HAP-1 (cell line): ENCODE results near the gene LIMCH1.
A peak's percentile ranks its signal among the peaks of the same experiment; 100 is the strongest.

ENCODE experiments used
- DNase-seq, 2 experiments: peaks; one replicate each; pipeline ENCODE4 v3.0.0-alpha.2; 2016 to 2020; ENCODE audit warnings: low spot score in 2 of 2
- H3K27me3 ChIP-seq: fragments of 250-450 bp; sonication (Bioruptor Pico); 2 replicates; pipeline ENCODE4 v1.5.1; 2020; ENCODE audit warnings: low read depth, mild to moderate bottlenecking, moderate library complexity
- H3K36me3 ChIP-seq: fragments of 250-450 bp; sonication (Bioruptor Pico); replicated peaks from 2 replicates; pipeline ENCODE4 v1.5.1; 2020; ENCODE audit warnings: mild to moderate bottlenecking
- H3K4me1 ChIP-seq: fragments of 250-450 bp; sonication (Bioruptor Pico); 2 replicates; pipeline ENCODE4 v1.5.1; 2020; ENCODE audit warnings: mild to moderate bottlenecking
- H3K4me3 ChIP-seq: fragments of 250-450 bp; sonication (Bioruptor Pico); 2 replicates; pipeline ENCODE4 v1.5.1; 2020; ENCODE audit warnings: mild to moderate bottlenecking, moderate library complexity
- H3K9me3 ChIP-seq: fragments of 250-450 bp; sonication (Bioruptor Pico); 2 replicates; pipeline ENCODE4 v1.5.1; 2020; ENCODE audit warnings: mild to moderate bottlenecking, moderate library complexity
- in situ Hi-C: fragments of 300-500 bp; cut with MboI; formaldehyde crosslinking; loops from 3 replicates; pipeline ENCODE4 v1.14.3; 2020; ENCODE audit warnings: low sequenced_read_pairs, inconsistent platforms, mixed read lengths

LIMCH1 gene

DNA sequence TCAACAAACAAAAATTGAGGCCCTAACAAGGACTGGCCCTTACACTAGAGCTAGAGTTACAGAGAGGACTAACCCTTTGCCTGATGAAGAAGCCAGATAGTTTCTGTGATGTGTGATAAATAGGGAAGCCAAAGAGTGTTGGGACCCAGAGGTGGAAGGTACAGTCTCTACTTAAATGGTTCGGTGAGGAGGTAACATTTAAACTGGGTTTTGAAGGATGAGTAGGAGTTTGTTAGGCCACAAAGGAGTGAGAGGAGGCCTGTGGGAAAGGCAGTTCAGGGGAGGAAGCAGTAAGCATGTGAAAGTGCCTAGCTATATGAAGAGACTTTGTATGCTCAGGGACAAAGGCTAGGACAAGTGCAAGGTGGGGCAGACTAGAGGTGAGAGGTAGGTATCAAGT, 23.8 kb upstream of the LIMCH1 start:
- Histone ChIP-seq H3K27me3 (no peaks in the 10 kb centered on the region), H3K4me3 (no peak overlapping the region), H3K36me3 (no peaks in the 10 kb centered on the region; the same call in 1 of the 2 replicates), H3K4me1 (no peaks in the 10 kb centered on the region; the same call in none of the 2 replicates), H3K9me3 (no peaks in the 10 kb centered on the region)
- in situ Hi-C loops: no loop called here
- no peak for DNase-seq

DNA sequence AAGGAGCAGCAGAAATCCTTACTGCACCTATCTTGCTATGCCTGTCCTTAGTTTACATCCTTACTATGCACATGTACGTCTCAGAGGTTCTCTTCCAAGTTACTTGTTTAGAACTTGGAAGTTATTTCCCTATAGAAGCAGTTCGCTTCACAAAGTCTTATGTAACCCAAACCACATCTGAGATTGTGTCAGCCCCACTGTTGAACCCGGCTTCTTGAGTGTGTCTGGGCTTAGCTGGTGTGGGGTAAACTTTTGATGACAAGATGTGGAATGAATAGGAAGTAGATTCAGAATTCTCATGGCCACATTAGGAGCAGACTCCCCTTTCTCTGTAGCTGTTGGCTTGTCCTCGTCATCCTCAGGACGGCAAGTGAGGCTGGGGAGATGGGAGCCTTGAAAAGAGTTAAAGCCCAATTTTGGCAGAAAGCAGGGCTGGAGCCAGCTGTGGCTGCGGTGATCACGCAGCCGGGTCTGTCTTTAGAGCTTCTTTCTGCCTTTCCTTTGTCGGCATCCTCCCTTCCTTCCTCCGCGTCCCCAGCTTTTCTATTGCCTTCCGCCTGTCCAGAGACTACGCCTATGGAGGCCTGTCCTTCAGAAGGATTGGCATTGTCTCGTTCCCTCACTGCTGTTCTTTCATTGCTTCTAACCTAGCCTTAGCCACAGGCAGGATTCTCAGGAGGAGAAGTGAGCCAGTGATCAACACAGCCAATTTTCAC, 23.0 kb upstream of the LIMCH1 start:
- no peak for DNase-seq
- Histone ChIP-seq H3K9me3 (no peaks in the 10 kb centered on the region), H3K36me3 (no peaks in the 10 kb centered on the region; the same call in 1 of the 2 replicates), H3K27me3 (no peaks in the 10 kb centered on the region), H3K4me3 (no peak overlapping the region), H3K4me1 (no peaks in the 10 kb centered on the region; the same call in none of the 2 replicates)
- in situ Hi-C loops: no loop called here

DNA sequence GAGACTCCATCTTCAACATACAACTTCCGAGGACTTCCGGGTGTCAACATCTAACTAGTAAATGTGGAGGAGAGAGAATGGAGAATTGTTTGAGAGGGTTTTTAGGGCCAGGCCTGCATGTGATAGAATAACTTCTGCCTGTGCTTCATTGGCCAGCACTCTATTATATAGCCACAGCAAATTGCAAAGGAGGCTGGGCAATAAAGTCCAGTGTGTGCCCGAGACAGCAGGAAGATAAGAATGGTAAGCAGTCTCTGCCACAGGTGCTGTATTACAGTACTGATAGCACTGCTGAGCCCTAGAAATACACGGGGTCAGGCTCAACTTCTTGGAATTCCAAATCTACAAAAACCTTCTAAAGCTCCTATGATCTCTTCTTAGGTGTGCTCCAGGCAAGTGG, 20.8 kb upstream of the LIMCH1 start:
- no peaks in the 10 kb centered on the region for H3K27me3 ChIP-seq
- no peaks in the 10 kb centered on the region for H3K9me3 ChIP-seq
- H3K4me3 ChIP-seq: no peak overlapping the region
- H3K36me3 ChIP-seq: no peaks in the 10 kb centered on the region; the same call in 1 of the 2 replicates
- H3K4me1 ChIP-seq: no peaks in the 10 kb centered on the region; the same call in none of the 2 replicates
- no peak for DNase-seq
- in situ Hi-C loops: no loop called here

DNA sequence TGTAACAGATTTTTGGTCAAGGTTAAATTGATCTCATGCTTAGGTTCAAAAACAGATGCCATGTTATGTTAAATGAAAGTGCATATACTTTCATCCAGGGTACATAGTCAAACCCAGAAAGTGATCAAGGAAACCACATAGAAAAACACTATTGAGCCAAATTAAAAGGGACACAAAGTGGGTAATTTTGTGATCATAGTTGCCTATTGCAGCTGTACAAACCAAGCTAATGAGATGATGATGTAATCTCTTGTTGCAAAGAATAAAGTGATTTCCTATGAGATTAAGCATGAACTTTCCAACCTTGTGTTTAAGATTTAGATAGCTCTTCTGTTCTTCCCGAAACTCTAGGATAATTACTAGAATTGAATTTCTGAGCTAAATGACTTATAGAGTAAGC, 20.2 kb upstream of the LIMCH1 start:
- in situ Hi-C loops: no loop called here
- no peaks in the 10 kb centered on the region for H3K9me3 ChIP-seq
- H3K4me1 ChIP-seq: no peaks in the 10 kb centered on the region; the same call in none of the 2 replicates
- DNase-seq: no peak
- H3K27me3 ChIP-seq: no peaks in the 10 kb centered on the region
- no peak overlapping the region for H3K4me3 ChIP-seq
- no peaks in the 10 kb centered on the region; the same call in 1 of the 2 replicates for H3K36me3 ChIP-seq

- in situ Hi-C loops: no loop called here
- no peak for DNase-seq
- Histone ChIP-seq H3K36me3 (no peaks in the 10 kb centered on the region), H3K27me3 (no peaks in the 10 kb centered on the region), H3K4me3 (no peak overlapping the region), H3K9me3 (no peaks in the 10 kb centered on the region), H3K4me1 (peaks cover 31% of the 10 kb centered on the region)
These were observed 13.5 kb upstream of the LIMCH1 start for GRCh38 chr4:41524425-41524824.

- DNase-seq: peak; percentile 63 to 82
- Histone ChIP-seq H3K4me3 (no peak overlapping the region), H3K4me1 (peaks cover 31% of the 10 kb centered on the region), H3K36me3 (no peaks in the 10 kb centered on the region), H3K27me3 (no peaks in the 10 kb centered on the region), H3K9me3 (no peaks in the 10 kb centered on the region)
- in situ Hi-C loops: no loop called here
These were observed 12.8 kb upstream of the LIMCH1 start for GRCh38 chr4:41525129-41525528.

GRCh38 chr4:41526628-41527027, 11.3 kb upstream of the LIMCH1 start:
- DNase-seq: no peak
- no peaks in the 10 kb centered on the region for H3K9me3 ChIP-seq
- in situ Hi-C loops: no loop called here
- H3K4me3 ChIP-seq: no peak overlapping the region
- H3K4me1 ChIP-seq: peaks cover 31% of the 10 kb centered on the region
- no peaks in the 10 kb centered on the region for H3K36me3 ChIP-seq
- no peaks in the 10 kb centered on the region for H3K27me3 ChIP-seq

- Histone ChIP-seq H3K4me1 (peaks cover 25% of the 10 kb centered on the region), H3K27me3 (no peaks in the 10 kb centered on the region), H3K9me3 (no peaks in the 10 kb centered on the region), H3K36me3 (no peaks in the 10 kb centered on the region), H3K4me3 (no peak overlapping the region)
- in situ Hi-C loops: no loop called here
- DNase-seq: no peak
These were observed 9.3 kb upstream of the LIMCH1 start for GRCh38 chr4:41528512-41529205.

DNA sequence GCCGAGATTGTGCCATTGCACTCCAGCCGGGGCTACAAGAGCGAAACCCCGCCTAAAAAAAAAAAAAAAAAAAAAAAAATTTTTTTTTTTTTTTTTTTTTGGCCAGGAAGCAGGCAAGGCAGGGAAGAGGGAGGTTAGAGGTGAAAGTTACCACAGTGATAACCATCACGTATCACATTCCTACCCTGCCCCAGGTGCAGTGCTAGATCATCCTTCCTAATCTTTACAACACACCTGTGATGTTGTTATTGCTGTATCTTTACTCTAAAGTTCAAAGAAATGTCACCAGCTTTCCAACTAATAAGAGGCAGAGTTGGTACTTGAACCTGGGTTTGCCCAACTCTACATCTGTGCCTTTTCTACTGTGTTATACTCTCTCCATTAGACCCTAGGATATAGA, 7.2 kb upstream of the LIMCH1 start:
- H3K4me1 ChIP-seq: peaks cover 7% of the 10 kb centered on the region
- H3K27me3 ChIP-seq: no peaks in the 10 kb centered on the region
- no peak overlapping the region for H3K4me3 ChIP-seq
- in situ Hi-C loops: no loop called here
- no peak for DNase-seq
- H3K36me3 ChIP-seq: no peaks in the 10 kb centered on the region
- H3K9me3 ChIP-seq: no peaks in the 10 kb centered on the region

- no peak for DNase-seq
- no peaks in the 10 kb centered on the region for H3K36me3 ChIP-seq
- H3K27me3 ChIP-seq: no peaks in the 10 kb centered on the region
- no peaks in the 10 kb centered on the region for H3K9me3 ChIP-seq
- H3K4me3 ChIP-seq: no peak overlapping the region
- in situ Hi-C loops: no loop called here
- H3K4me1 ChIP-seq: peaks cover 6% of the 10 kb centered on the region
These were observed 5.6 kb upstream of the LIMCH1 start for GRCh38 chr4:41532336-41532735.

DNA sequence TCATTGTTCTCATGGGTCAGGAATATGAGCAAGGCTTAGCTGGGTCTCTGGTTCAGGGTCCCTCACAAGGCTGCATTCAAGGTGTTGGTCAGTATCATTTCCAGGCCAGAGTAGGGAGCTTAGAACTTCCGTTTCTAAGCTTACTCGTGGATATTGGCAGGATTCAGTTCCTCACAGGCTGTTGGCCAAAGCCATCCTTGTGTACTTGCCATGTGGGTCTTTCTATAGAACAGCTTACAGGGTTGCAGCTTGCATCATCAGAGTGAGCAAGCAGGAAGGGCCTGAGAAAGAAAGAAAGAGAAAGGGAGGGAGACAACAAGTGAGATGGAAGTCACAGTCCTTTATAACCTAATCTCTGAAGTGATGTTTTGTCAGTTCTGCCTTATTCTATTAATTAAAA, 5.1 kb upstream of the LIMCH1 start:
- H3K4me1 ChIP-seq: peaks cover 6% of the 10 kb centered on the region

DNA sequence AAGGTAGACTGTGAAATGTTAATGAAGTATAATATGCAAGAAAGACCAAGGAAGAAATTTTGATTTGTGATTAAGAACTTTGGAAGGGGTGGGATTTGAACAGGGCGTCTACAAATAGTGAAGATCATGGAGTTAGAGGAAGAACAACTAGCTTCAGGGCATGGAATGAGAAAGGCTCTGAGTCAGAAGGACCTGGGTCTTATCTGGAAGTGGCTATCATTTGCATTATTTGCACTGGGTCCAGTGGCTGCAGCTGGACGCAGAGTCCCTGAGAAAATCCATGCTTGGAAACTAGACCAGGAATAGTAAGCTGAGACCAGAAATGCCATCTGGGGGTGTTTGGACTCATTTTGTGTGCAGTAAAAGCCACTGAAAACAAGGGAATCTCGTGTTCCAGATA, 4.3 kb upstream of the LIMCH1 start:
- no peak for DNase-seq
- in situ Hi-C loops: no loop called here
- H3K4me3 ChIP-seq: no peak overlapping the region
- H3K27me3 ChIP-seq: no peaks in the 10 kb centered on the region
- H3K36me3 ChIP-seq: no peaks in the 10 kb centered on the region
- peaks cover under 1% of the 10 kb centered on the region; the same call in 1 of the 2 replicates for H3K4me1 ChIP-seq
- no peaks in the 10 kb centered on the region for H3K9me3 ChIP-seq

More for the DNA sequence above, 5.1 kb upstream of the LIMCH1 start:
- H3K4me3 ChIP-seq: no peak overlapping the region
- no peaks in the 10 kb centered on the region for H3K9me3 ChIP-seq
- no peaks in the 10 kb centered on the region for H3K36me3 ChIP-seq
- in situ Hi-C loops: no loop called here
- no peaks in the 10 kb centered on the region for H3K27me3 ChIP-seq
- DNase-seq: no peak

GRCh38 chr4:41534404-41534803, 3.6 kb upstream of the LIMCH1 start:
- H3K4me1 ChIP-seq: no peaks in the 10 kb centered on the region
- in situ Hi-C loops: no loop called here
- H3K27me3 ChIP-seq: no peaks in the 10 kb centered on the region
- no peaks in the 10 kb centered on the region for H3K36me3 ChIP-seq
- no peak for DNase-seq
- no peaks in the 10 kb centered on the region for H3K9me3 ChIP-seq
- H3K4me3 ChIP-seq: no peak overlapping the region

DNA sequence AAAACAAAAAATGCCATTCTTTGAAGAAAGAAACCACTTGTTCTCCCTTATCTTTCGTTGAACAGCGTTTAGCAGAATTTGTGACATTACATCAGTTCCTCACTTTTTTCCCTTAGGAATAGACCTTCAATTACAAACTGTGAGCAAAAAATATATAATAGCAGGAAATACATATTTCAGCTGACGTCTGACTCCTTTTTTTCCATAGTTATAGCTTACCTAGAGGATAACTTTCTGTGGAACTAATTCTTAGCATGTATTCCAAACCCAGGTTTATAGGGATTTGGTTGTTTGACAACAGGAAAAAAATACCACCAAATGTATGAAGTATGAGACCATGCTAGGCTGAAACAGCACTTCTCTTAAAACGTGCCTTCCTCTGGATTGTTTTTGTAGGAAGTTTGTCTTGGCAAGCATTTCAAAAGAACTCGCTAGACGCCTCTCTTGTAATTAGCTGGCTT, 2.0 kb upstream of the LIMCH1 start:
- Histone ChIP-seq H3K4me1 (no peaks in the 10 kb centered on the region), H3K36me3 (no peaks in the 10 kb centered on the region), H3K9me3 (no peaks in the 10 kb centered on the region), H3K4me3 (no peak overlapping the region), H3K27me3 (no peaks in the 10 kb centered on the region)
- in situ Hi-C loops: no loop called here
- no peak for DNase-seq
